ENCODE measurements around the gene FBH1. TPM values are rescaled to one million over a fixed set of nuclear protein-coding genes. Genes with fewer than 3 reads are reported as not detected.

The FBH1 gene
- polyA plus RNA-seq, 1 donor from 2014 or later: 41.1 TPM

- H2AFZ ChIP-seq (ENCODE audit: low read depth, low read length): no peak overlapping the region
- no peak for TF ChIP-seq EP300 (conservative IDR thresholded peaks at IDR 0.05; ENCODE audit: poor library complexity, severe bottlenecking)
- no peak for TF ChIP-seq SMC3 (conservative IDR thresholded peaks at IDR 0.05; ENCODE audit: poor library complexity)
- TF ChIP-seq REST (IDR thresholded peaks at IDR 0.05; ENCODE audit: borderline replicate concordance): no peak
- no peak for TF ChIP-seq MXI1 (conservative IDR thresholded peaks at IDR 0.05; ENCODE audit: poor library complexity, severe bottlenecking)
- no peak overlapping the region for H3K4me2 ChIP-seq (ENCODE audit: low read length)
- H3F3A ChIP-seq (ENCODE audit: insufficient read depth, low read length, poor library complexity, severe bottlenecking): no peaks in the 10 kb centered on the region
- H3K27ac ChIP-seq (ENCODE audit: low read length): no peak overlapping the region
- peaks cover 16% of the 10 kb centered on the region for H3K36me3 ChIP-seq (ENCODE audit: insufficient read depth, low read length)
- no peaks in the 10 kb centered on the region for H4K20me1 ChIP-seq (ENCODE audit: insufficient read depth)
- no peaks in the 10 kb centered on the region for H3K9me2 ChIP-seq (ENCODE audit: insufficient read depth, low read length)
- H3K4me3 ChIP-seq (ENCODE audit: low read length): no peak overlapping the region
- no peak overlapping the region for H3K9ac ChIP-seq (ENCODE audit: low read length)
- H3K27me3 ChIP-seq (ENCODE audit: insufficient read depth, low read depth, low read length): no peaks in the 10 kb centered on the region
- H3K79me2 ChIP-seq (replicated peaks; ENCODE audit: insufficient read depth, low read length): peaks cover 49% of the 10 kb centered on the region
- H3K9me3 ChIP-seq (ENCODE audit: low read length): no peaks in the 10 kb centered on the region
These were observed 5.3 kb downstream of the FBH1 start for GRCh38 chr10:5895365-5895764.

- TF ChIP-seq SMC3 (conservative IDR thresholded peaks at IDR 0.05; ENCODE audit: poor library complexity) (no peak), RAD21 (conservative IDR thresholded peaks at IDR 0.05) (no peak), EP300 (conservative IDR thresholded peaks at IDR 0.05; ENCODE audit: poor library complexity, severe bottlenecking) (no peak), EZH2 (IDR thresholded peaks at IDR 0.05; ENCODE audit: borderline replicate concordance, insufficient read depth, low read length, poor library complexity, severe bottlenecking) (no peak), POLR2AphosphoS5 (IDR thresholded peaks at IDR 0.05) (no peak), REST (IDR thresholded peaks at IDR 0.05; ENCODE audit: borderline replicate concordance) (no peak), TAF1 (IDR thresholded peaks at IDR 0.05; ENCODE audit: low read depth) (no peak), MXI1 (conservative IDR thresholded peaks at IDR 0.05; ENCODE audit: poor library complexity, severe bottlenecking) (no peak)
- TF ChIP-seq, protein P1, sequence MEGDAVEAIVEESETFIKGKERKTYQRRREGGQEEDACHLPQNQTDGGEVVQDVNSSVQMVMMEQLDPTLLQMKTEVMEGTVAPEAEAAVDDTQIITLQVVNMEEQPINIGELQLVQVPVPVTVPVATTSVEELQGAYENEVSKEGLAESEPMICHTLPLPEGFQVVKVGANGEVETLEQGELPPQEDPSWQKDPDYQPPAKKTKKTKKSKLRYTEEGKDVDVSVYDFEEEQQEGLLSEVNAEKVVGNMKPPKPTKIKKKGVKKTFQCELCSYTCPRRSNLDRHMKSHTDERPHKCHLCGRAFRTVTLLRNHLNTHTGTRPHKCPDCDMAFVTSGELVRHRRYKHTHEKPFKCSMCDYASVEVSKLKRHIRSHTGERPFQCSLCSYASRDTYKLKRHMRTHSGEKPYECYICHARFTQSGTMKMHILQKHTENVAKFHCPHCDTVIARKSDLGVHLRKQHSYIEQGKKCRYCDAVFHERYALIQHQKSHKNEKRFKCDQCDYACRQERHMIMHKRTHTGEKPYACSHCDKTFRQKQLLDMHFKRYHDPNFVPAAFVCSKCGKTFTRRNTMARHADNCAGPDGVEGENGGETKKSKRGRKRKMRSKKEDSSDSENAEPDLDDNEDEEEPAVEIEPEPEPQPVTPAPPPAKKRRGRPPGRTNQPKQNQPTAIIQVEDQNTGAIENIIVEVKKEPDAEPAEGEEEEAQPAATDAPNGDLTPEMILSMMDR (IDR thresholded peaks at IDR 0.05; ENCODE audit: poor library complexity, severe bottlenecking): no peak
- Histone ChIP-seq H3F3A (ENCODE audit: insufficient read depth, low read length, poor library complexity, severe bottlenecking) (no peaks in the 10 kb centered on the region), H3K9me2 (ENCODE audit: insufficient read depth, low read length) (no peaks in the 10 kb centered on the region), H3K27me3 (ENCODE audit: insufficient read depth, low read depth, low read length) (no peaks in the 10 kb centered on the region), H3K4me3 (ENCODE audit: low read length) (no peak overlapping the region), H4K20me1 (ENCODE audit: insufficient read depth) (no peaks in the 10 kb centered on the region), H3K9me3 (ENCODE audit: low read length) (no peaks in the 10 kb centered on the region), H3K4me2 (ENCODE audit: low read length) (no peak overlapping the region), H3K9ac (ENCODE audit: low read length) (no peak overlapping the region), H2AFZ (ENCODE audit: low read depth, low read length) (no peak overlapping the region), H3K79me2 (replicated peaks; ENCODE audit: insufficient read depth, low read length) (peaks cover 46% of the 10 kb centered on the region), H3K27ac (ENCODE audit: low read length) (no peak overlapping the region), H3K36me3 (ENCODE audit: insufficient read depth, low read length) (peaks cover 16% of the 10 kb centered on the region)
These were observed 5.8 kb downstream of the FBH1 start for GRCh38 chr10:5895804-5896203.

All from neural cell (in vitro differentiated cells).